Parathyroid adenoma (tissue), 2 donors: ENCODE measurements around the gene CFAP92.

Experiments used
- H2AFZ ChIP-seq: fragments of 300-600 bp; sonication (generic); one replicate; pipeline ENCODE4 v1.7.0; 2017; ENCODE audit warnings: antibody characterized with exemption, mild to moderate bottlenecking
- H3K27ac ChIP-seq: fragments of 300-600 bp; sonication (generic); one replicate; pipeline ENCODE4 v1.7.0; 2017
- H3K27me3 ChIP-seq: fragments of 300-600 bp; sonication (generic); one replicate; pipeline ENCODE4 v1.7.0; 2017; ENCODE audit warnings: low read length; ENCODE audit not compliant: control insufficient read depth, insufficient read depth
- H3K36me3 ChIP-seq: fragments of 300-600 bp; sonication (generic); one replicate; pipeline ENCODE4 v1.7.0; 2017; ENCODE audit warnings: low read length; ENCODE audit not compliant: control insufficient read depth, insufficient read depth
- H3K4me1 ChIP-seq: fragments of 300-600 bp; sonication (generic); one replicate; pipeline ENCODE4 v1.7.0; 2017; ENCODE audit warnings: control low read depth
- H3K4me2 ChIP-seq: fragments of 300-600 bp; sonication (generic); one replicate; pipeline ENCODE4 v1.7.0; 2017; ENCODE audit warnings: low read length
- H3K4me3 ChIP-seq: fragments of 300-600 bp; sonication (generic); one replicate; pipeline ENCODE4 v1.7.0; 2017; ENCODE audit warnings: low read depth, low read length
- H3K79me2 ChIP-seq: fragments of 300-600 bp; sonication (generic); one replicate; pipeline ENCODE4 v1.7.0; 2017; ENCODE audit warnings: control low read depth
- H3K9ac ChIP-seq: fragments of 300-600 bp; sonication (generic); one replicate; pipeline ENCODE4 v1.7.0; 2017; ENCODE audit warnings: mild to moderate bottlenecking
- H3K9me3 ChIP-seq: fragments of 300-600 bp; sonication (generic); one replicate; pipeline ENCODE4 v1.7.0; 2017; ENCODE audit warnings: low read length; ENCODE audit not compliant: control insufficient read depth
- TF ChIP-seq, protein P1 (sequence below): fragments of 300-600 bp; sonication (generic); IDR thresholded peaks from one replicate; pipeline ENCODE4 v1.7.0; 2017; ENCODE audit warnings: antibody characterized with exemption, mild to moderate bottlenecking
- donor health status: primary hyperparathyroidism.

CFAP92 gene

DNA sequence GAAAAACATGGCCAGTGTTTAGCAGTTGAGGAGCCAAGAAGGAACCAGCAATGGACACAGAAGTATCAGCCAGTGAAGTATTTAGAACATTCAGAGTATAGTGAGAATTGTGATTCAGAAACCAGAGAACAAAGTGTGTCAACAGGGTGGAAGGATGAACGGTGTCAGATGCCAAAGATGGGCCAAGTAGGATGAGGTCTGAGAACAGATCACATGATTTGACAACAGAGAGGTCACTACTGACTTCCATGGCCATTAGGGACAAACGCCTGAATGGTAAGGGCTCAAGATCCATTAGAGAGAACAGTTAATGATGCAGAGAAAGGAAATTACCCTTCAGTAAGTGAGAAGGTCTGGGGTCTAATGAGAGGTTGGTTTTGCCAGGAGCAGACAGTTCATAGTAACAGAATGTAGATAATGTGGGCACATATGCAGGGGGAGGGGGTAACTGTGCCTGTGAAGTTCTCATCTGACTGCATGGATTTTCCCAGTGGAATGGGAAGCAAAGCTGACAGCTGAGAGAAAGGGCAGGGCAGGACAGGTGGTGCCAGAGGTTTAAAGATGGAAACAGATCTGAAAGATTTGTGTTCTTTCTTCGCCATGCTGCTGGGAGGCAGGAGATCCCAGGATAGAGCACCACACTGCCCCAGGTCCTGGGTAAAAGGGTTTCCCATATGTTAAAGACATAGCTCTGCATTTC lies 119.2 kb downstream of the CFAP92 start:
- Histone ChIP-seq H3K9me3 (no peaks in the 10 kb centered on the region), H2AFZ (no peak overlapping the region), H3K27me3 (no peaks in the 10 kb centered on the region), H3K36me3 (no peaks in the 10 kb centered on the region), H3K9ac (no peak overlapping the region), H3K4me3 (no peak overlapping the region), H3K4me1 (peaks cover 5% of the 10 kb centered on the region), H3K79me2 (peaks cover 6% of the 10 kb centered on the region), H3K4me2 (no peak overlapping the region), H3K27ac (no peak overlapping the region)
- TF ChIP-seq, protein P1, sequence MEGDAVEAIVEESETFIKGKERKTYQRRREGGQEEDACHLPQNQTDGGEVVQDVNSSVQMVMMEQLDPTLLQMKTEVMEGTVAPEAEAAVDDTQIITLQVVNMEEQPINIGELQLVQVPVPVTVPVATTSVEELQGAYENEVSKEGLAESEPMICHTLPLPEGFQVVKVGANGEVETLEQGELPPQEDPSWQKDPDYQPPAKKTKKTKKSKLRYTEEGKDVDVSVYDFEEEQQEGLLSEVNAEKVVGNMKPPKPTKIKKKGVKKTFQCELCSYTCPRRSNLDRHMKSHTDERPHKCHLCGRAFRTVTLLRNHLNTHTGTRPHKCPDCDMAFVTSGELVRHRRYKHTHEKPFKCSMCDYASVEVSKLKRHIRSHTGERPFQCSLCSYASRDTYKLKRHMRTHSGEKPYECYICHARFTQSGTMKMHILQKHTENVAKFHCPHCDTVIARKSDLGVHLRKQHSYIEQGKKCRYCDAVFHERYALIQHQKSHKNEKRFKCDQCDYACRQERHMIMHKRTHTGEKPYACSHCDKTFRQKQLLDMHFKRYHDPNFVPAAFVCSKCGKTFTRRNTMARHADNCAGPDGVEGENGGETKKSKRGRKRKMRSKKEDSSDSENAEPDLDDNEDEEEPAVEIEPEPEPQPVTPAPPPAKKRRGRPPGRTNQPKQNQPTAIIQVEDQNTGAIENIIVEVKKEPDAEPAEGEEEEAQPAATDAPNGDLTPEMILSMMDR: no peak

DNA sequence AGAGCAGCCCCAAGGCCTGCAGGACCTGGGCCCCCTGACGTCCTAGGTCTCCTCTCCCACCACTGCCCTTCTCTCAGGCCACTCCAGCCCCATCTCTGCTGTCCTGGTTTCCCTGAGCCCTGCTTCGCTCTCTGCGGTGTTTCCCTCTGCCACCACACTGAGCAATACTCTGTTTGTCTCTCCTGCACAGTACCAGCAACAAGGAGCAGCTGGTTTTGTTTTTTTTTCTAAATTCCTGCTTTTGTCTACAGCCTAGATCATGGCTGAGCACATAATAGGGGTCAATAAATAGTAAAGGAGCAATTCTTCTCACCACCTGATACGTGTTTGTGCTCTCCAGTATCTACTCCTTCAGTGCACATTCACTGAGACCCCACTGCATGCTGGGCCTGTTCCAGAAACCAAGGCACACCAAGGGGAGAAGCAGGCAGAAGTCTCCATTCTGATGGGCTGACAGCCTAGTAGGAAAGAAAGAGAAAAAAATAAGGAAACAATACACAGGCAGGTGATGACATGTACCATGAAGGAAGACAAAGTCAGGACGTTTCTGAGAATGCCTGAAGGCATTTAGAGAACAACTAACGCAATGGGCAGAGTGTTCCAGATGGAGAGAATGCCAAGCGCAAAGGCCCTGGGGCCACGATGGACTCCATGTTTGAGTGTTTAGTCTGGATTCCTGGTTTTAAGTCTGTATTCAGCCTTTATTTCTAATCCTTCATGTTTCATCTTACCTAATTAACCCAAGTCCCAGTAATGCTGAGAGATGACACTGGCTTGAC lies 120.4 kb downstream of the CFAP92 start:
- no peak overlapping the region for H3K4me3 ChIP-seq
- no peaks in the 10 kb centered on the region for H3K27me3 ChIP-seq
- no peak overlapping the region for H3K27ac ChIP-seq
- H3K79me2 ChIP-seq: peaks cover 6% of the 10 kb centered on the region
- H3K9ac ChIP-seq: no peak overlapping the region
- no peaks in the 10 kb centered on the region for H3K9me3 ChIP-seq
- no peaks in the 10 kb centered on the region for H3K36me3 ChIP-seq
- no peak overlapping the region for H3K4me2 ChIP-seq
- peaks cover 5% of the 10 kb centered on the region for H3K4me1 ChIP-seq
- H2AFZ ChIP-seq: no peak overlapping the region
- TF ChIP-seq, protein P1: no peak

DNA sequence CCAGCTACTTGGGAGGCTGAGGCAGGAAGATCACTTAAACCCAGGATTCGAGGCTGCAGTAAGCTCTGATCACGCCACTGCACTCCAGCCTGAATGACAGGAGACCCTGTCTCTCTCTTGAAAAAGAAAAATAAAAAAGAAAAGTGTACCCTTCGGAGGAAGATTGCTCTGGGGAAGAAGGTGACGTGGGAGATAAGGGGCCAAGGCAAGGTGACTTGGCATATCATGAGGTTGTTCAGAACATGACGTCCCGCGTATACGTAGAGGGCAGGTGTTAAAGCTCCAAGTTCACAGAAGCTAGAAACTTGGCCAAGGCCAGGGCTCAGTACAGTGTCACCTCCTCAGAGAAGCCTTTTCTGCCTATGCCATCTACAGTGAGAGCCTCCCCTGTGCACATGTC lies 121.1 kb downstream of the CFAP92 start:
- Histone ChIP-seq H3K4me1 (no peaks in the 10 kb centered on the region), H3K4me2 (no peak overlapping the region), H3K79me2 (peaks cover 6% of the 10 kb centered on the region), H3K9ac (no peak overlapping the region), H3K36me3 (no peaks in the 10 kb centered on the region), H3K27me3 (no peaks in the 10 kb centered on the region), H3K4me3 (no peak overlapping the region), H3K27ac (no peak overlapping the region), H2AFZ (no peak overlapping the region), H3K9me3 (no peaks in the 10 kb centered on the region)
- TF ChIP-seq, protein P1: no peak

DNA sequence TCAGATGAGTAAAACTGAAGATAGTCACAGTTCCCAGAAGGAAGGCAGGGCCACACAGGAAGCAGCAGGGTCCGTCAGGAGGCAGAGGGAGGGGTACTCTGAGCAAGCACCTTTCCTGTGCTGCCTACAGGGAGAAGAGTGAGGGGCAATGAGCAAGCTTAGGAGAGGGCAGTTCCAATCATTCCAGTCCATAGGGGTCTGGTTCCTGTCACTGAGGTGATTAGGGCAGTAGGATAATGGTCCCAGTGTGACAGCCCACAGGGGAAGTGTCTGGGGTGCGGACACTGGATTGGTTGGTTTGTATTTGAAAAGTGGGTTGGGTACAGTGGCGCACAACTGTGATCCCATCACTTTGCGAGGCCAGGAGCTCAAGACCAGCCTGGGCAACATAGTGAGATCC lies 121.6 kb downstream of the CFAP92 start:
- no peak overlapping the region for H3K4me3 ChIP-seq
- H3K36me3 ChIP-seq: no peaks in the 10 kb centered on the region
- no peak overlapping the region for H2AFZ ChIP-seq
- no peaks in the 10 kb centered on the region for H3K4me1 ChIP-seq
- TF ChIP-seq, protein P1: no peak
- H3K79me2 ChIP-seq: peaks cover 6% of the 10 kb centered on the region
- no peak overlapping the region for H3K4me2 ChIP-seq
- H3K9me3 ChIP-seq: no peaks in the 10 kb centered on the region
- no peaks in the 10 kb centered on the region for H3K27me3 ChIP-seq
- H3K9ac ChIP-seq: no peak overlapping the region
- no peak overlapping the region for H3K27ac ChIP-seq
